Measurements from ENCODE around the gene PLEKHF1.

PLEKHF1 gene

DNA sequence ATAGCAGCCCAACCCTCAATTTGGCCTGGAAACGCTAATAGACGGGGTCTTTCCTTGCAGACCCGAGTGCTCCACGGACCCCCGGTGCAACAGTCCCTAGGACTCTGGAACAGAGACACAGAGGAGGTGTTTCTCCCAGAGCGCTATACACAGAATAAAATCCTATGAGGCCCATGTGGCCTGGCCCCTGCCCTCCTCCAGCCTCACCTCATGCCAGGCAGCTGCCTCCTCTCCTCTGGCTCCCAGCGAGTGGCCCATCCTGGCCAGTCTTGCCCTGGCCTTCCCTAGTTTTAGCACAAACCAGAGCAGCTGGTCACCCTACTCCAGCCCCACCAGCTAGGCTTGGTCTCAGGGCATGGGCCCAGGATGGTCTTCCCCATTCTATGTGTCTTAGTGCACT lies 38.9 kb upstream of the PLEKHF1 start:
- TF ChIP-seq, protein P1, sequence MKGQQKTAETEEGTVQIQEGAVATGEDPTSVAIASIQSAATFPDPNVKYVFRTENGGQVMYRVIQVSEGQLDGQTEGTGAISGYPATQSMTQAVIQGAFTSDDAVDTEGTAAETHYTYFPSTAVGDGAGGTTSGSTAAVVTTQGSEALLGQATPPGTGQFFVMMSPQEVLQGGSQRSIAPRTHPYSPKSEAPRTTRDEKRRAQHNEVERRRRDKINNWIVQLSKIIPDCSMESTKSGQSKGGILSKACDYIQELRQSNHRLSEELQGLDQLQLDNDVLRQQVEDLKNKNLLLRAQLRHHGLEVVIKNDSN (IDR thresholded peaks at IDR 0.05): no peak
- TF ChIP-seq CEBPB (IDR thresholded peaks at IDR 0.05) (no peak), EP300 (IDR thresholded peaks at IDR 0.05; ENCODE audit: borderline replicate concordance) (no peak), TCF12 (IDR thresholded peaks at IDR 0.05; ENCODE audit: low read depth) (no peak), TEAD4 (IDR thresholded peaks at IDR 0.05) (no peak), YY1 (IDR thresholded peaks at IDR 0.05; ENCODE audit: low read depth) (no peak), RAD21 (IDR thresholded peaks at IDR 0.05; ENCODE audit: low read depth) (no peak), NFIC (IDR thresholded peaks at IDR 0.05) (no peak), EGR1 (IDR thresholded peaks at IDR 0.05) (no peak), CREB1 (IDR thresholded peaks at IDR 0.05; ENCODE audit: low read depth) (no peak), FOXM1 (IDR thresholded peaks at IDR 0.05; ENCODE audit: borderline replicate concordance, low read depth) (no peak), ZBTB7A (IDR thresholded peaks at IDR 0.05; ENCODE audit: low read depth) (no peak), TAF1 (IDR thresholded peaks at IDR 0.05; ENCODE audit: low read depth) (no peak)
- TF ChIP-seq, protein P2, sequence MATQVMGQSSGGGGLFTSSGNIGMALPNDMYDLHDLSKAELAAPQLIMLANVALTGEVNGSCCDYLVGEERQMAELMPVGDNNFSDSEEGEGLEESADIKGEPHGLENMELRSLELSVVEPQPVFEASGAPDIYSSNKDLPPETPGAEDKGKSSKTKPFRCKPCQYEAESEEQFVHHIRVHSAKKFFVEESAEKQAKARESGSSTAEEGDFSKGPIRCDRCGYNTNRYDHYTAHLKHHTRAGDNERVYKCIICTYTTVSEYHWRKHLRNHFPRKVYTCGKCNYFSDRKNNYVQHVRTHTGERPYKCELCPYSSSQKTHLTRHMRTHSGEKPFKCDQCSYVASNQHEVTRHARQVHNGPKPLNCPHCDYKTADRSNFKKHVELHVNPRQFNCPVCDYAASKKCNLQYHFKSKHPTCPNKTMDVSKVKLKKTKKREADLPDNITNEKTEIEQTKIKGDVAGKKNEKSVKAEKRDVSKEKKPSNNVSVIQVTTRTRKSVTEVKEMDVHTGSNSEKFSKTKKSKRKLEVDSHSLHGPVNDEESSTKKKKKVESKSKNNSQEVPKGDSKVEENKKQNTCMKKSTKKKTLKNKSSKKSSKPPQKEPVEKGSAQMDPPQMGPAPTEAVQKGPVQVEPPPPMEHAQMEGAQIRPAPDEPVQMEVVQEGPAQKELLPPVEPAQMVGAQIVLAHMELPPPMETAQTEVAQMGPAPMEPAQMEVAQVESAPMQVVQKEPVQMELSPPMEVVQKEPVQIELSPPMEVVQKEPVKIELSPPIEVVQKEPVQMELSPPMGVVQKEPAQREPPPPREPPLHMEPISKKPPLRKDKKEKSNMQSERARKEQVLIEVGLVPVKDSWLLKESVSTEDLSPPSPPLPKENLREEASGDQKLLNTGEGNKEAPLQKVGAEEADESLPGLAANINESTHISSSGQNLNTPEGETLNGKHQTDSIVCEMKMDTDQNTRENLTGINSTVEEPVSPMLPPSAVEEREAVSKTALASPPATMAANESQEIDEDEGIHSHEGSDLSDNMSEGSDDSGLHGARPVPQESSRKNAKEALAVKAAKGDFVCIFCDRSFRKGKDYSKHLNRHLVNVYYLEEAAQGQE (IDR thresholded peaks at IDR 0.05; ENCODE audit: low read depth): no peak
- TF ChIP-seq, protein P3, sequence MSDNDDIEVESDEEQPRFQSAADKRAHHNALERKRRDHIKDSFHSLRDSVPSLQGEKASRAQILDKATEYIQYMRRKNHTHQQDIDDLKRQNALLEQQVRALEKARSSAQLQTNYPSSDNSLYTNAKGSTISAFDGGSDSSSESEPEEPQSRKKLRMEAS (IDR thresholded peaks at IDR 0.05): no peak

GRCh38 chr19:29628661-29629385 lies 36.4 kb upstream of the PLEKHF1 start:
- TF ChIP-seq CEBPB (IDR thresholded peaks at IDR 0.05): no peak
- TF ChIP-seq, protein P3 (IDR thresholded peaks at IDR 0.05): no peak
- TF ChIP-seq CREB1 (IDR thresholded peaks at IDR 0.05; ENCODE audit: low read depth): no peak
- TF ChIP-seq TEAD4 (IDR thresholded peaks at IDR 0.05): no peak
- TF ChIP-seq, protein P2 (IDR thresholded peaks at IDR 0.05; ENCODE audit: low read depth): no peak
- no peak for TF ChIP-seq EP300 (IDR thresholded peaks at IDR 0.05; ENCODE audit: borderline replicate concordance)
- TF ChIP-seq ZBTB7A (IDR thresholded peaks at IDR 0.05; ENCODE audit: low read depth): no peak

- TF ChIP-seq TAF1 (IDR thresholded peaks at IDR 0.05; ENCODE audit: low read depth) (no peak), TCF12 (IDR thresholded peaks at IDR 0.05; ENCODE audit: low read depth) (no peak)
Measured at GRCh38 chr19:29629836-29630534, 35.3 kb upstream of the PLEKHF1 start.

GRCh38 chr19:29630655-29631054 lies 34.6 kb upstream of the PLEKHF1 start:
- TF ChIP-seq, protein P3 (IDR thresholded peaks at IDR 0.05): no peak
- TF ChIP-seq TCF12 (IDR thresholded peaks at IDR 0.05; ENCODE audit: low read depth) (no peak), FOXM1 (IDR thresholded peaks at IDR 0.05; ENCODE audit: borderline replicate concordance, low read depth) (no peak), EP300 (IDR thresholded peaks at IDR 0.05; ENCODE audit: borderline replicate concordance) (no peak), EGR1 (IDR thresholded peaks at IDR 0.05) (no peak), YY1 (IDR thresholded peaks at IDR 0.05; ENCODE audit: low read depth) (no peak), TEAD4 (IDR thresholded peaks at IDR 0.05) (no peak), RAD21 (IDR thresholded peaks at IDR 0.05; ENCODE audit: low read depth) (no peak), TAF1 (IDR thresholded peaks at IDR 0.05; ENCODE audit: low read depth) (no peak), NFIC (IDR thresholded peaks at IDR 0.05) (no peak), CREB1 (IDR thresholded peaks at IDR 0.05; ENCODE audit: low read depth) (no peak)
- TF ChIP-seq, protein P2 (IDR thresholded peaks at IDR 0.05; ENCODE audit: low read depth): no peak
- TF ChIP-seq, protein P1 (IDR thresholded peaks at IDR 0.05): no peak
